ENCODE results near the gene ARHGAP18. TPM values are rescaled to one million over a fixed set of nuclear protein-coding genes. Genes with fewer than 3 reads are reported as not detected.

Gene ARHGAP18
- total RNA-seq, 4 donors from 2014 or later: 2.8 to 9.0 (median 7.1) TPM

GRCh38 chr6:129605095-129605494 is 104.9 kb downstream of the ARHGAP18 start:
- Histone ChIP-seq H3K4me3 (no peak overlapping the region), H3K27ac (no peak overlapping the region), H3K36me3 (peaks cover 0 to 1% (median 0%) of the 10 kb centered on the region in 3 donors), H3K27me3 (no peaks in the 10 kb centered on the region), H3K9me3 (no peaks in the 10 kb centered on the region), H3K4me1 (no peaks in the 10 kb centered on the region)
- WGBS, 2 donors: 76 to 78% methylated on average over 1 of the region's 1 CpG
- DNase-seq: no peak
- TF ChIP-seq CTCF (IDR thresholded peaks at IDR 0.05) (no peak), POLR2A (IDR thresholded peaks at IDR 0.05) (no peak)
- intact Hi-C loops (cut with DNase I): no loop called here

DNA sequence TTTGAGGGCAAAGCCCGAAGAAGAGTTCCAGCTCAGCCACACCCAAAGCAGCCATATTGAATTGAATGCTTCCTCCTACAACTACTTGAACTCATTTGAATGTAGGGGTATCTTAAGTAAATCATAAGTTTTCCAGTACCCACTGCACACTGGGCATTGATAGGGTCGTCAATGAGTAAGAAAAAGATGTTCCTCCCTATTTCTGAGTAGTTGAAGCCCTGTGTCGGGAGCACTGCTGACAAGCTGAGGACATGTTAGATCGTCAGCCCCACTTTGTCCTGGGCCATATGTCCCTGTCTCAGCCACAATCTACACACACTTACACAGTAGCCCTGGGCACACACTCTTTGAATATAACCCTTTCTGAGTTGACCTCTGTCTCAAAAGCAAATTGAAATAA is 105.7 kb downstream of the ARHGAP18 start:
- no peaks in the 10 kb centered on the region for H3K36me3 ChIP-seq
- no peak for TF ChIP-seq POLR2A (IDR thresholded peaks at IDR 0.05)
- no peak for TF ChIP-seq CTCF (IDR thresholded peaks at IDR 0.05)
- H3K27me3 ChIP-seq: no peaks in the 10 kb centered on the region
- H3K9me3 ChIP-seq: no peaks in the 10 kb centered on the region
- no peak for DNase-seq
- no peak overlapping the region for H3K27ac ChIP-seq
- 94 to 98% methylated on average over 4 of the region's 4 CpGs for WGBS, 2 donors
- H3K4me1 ChIP-seq: no peaks in the 10 kb centered on the region
- intact Hi-C loops (cut with DNase I): loop anchor here (5.0 kb wide), 1 partner anchor 123 kb away; no protein-coding TSS in a partner anchor
- H3K4me3 ChIP-seq: no peak overlapping the region

DNA sequence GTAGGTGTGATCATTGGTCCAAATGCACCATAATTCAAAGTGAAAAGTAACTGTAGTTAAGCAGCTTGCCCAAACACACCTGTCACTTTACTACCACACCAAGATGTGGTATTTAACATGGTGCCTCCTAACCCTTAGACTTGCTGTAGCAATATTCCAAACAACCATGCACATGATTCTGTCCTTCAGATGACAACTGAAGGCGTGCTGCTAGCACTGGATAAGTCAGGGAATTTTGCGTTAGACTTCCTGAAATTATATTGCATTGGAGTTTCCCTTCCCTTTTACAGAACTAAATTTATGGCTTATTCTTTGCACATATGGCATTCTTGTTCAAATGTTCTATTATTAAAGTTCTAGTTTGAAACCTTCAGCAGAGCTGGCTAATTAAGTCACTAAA is 106.2 kb downstream of the ARHGAP18 start:
- no peak for DNase-seq
- intact Hi-C loops (cut with DNase I): loop anchor here (5.0 kb wide), 1 partner anchor 124 kb away; no protein-coding TSS in a partner anchor
- no peaks in the 10 kb centered on the region for H3K27me3 ChIP-seq
- no peaks in the 10 kb centered on the region for H3K9me3 ChIP-seq
- no peak overlapping the region for H3K4me3 ChIP-seq
- TF ChIP-seq POLR2A (IDR thresholded peaks at IDR 0.05): no peak
- no peak for TF ChIP-seq CTCF (IDR thresholded peaks at IDR 0.05)
- H3K27ac ChIP-seq: no peak overlapping the region
- no peaks in the 10 kb centered on the region for H3K36me3 ChIP-seq
- H3K4me1 ChIP-seq: no peaks in the 10 kb centered on the region
- WGBS, 2 donors: 89 to 95% methylated on average over 2 of the region's 2 CpGs

- intact Hi-C loops (cut with DNase I): loop anchor here (5.0 kb wide), 1 partner anchor 126 kb away; no protein-coding TSS in a partner anchor
- H3K36me3 ChIP-seq: no peaks in the 10 kb centered on the region
- peaks cover 0 to 7% (median 0%) of the 10 kb centered on the region in 3 donors for H3K4me1 ChIP-seq
- H3K9me3 ChIP-seq: no peaks in the 10 kb centered on the region
- no peaks in the 10 kb centered on the region for H3K27me3 ChIP-seq
- WGBS, 2 donors: 75 to 95% methylated on average over 3 of the region's 3 CpGs
- H3K27ac ChIP-seq: no peak overlapping the region
- no peak for DNase-seq
- H3K4me3 ChIP-seq: no peak overlapping the region
- no peak for TF ChIP-seq POLR2A (IDR thresholded peaks at IDR 0.05)
- TF ChIP-seq CTCF (IDR thresholded peaks at IDR 0.05): no peak
Observed at GRCh38 chr6:129601323-129601722, 108.7 kb downstream of the ARHGAP18 start.

GRCh38 chr6:129599467-129599866 is 110.5 kb downstream of the ARHGAP18 start:
- Histone ChIP-seq H3K27ac (no peak overlapping the region), H3K36me3 (no peaks in the 10 kb centered on the region), H3K4me1 (peaks cover 0 to 7% (median 0%) of the 10 kb centered on the region in 3 donors), H3K27me3 (no peaks in the 10 kb centered on the region), H3K4me3 (no peak overlapping the region), H3K9me3 (no peaks in the 10 kb centered on the region)
- whole genome bisulfite sequencing, 2 donors: 87 to 90% methylated on average over 5 of the region's 5 CpGs
- DNase-seq: no peak
- intact Hi-C loops (cut with DNase I): loop anchor here (10.0 kb wide), 1 partner anchor 415 kb away; the partner anchor contains the start of gene L3MBTL3
- no peak for TF ChIP-seq POLR2A (IDR thresholded peaks at IDR 0.05)
- TF ChIP-seq CTCF (IDR thresholded peaks at IDR 0.05): no peak
